Progenitor cell of endocrine pancreas (in vitro differentiated cells): ENCODE data around the gene SENP3. TPM values are rescaled to one million over a fixed set of nuclear protein-coding genes. Genes with fewer than 3 reads are reported as not detected.
A peak's percentile ranks its signal among the peaks of the same experiment; 100 is the strongest.

Source experiments
- DNase-seq: peaks from one replicate; pipeline ENCODE4 v3.0.0; 2021; ENCODE audit warnings: low spot score; ENCODE audit not compliant: unreplicated experiment
- H3K27ac Mint-ChIP-seq: 2 replicates; pipeline ENCODE4 v1.8.0; 2021; ENCODE audit warnings: mild to moderate bottlenecking, moderate library complexity, mixed read lengths
- H3K27me3 Mint-ChIP-seq: 2 replicates; pipeline ENCODE4 v1.8.0; 2021; ENCODE audit warnings: mixed read lengths
- H3K36me3 Mint-ChIP-seq: 2 replicates; pipeline ENCODE4 v1.8.0; 2022; ENCODE audit warnings: mixed read lengths; ENCODE audit not compliant: insufficient read depth
- H3K4me1 Mint-ChIP-seq: 2 replicates; pipeline ENCODE4 v1.8.0; 2021; ENCODE audit warnings: low read depth, mixed read lengths
- H3K4me3 Mint-ChIP-seq: 2 replicates; pipeline ENCODE4 v1.8.0; 2021; ENCODE audit warnings: low read depth, mild to moderate bottlenecking, moderate library complexity, mixed read lengths
- H3K9me3 Mint-ChIP-seq: 2 replicates; pipeline ENCODE4 v1.8.0; 2021; ENCODE audit warnings: low read depth, mixed read lengths
- CTCF ChIP-seq: fragments of 200-600 bp; sonication (generic); IDR thresholded peaks from one replicate; pipeline ENCODE4 v1.5.0; 2021; ENCODE audit warnings: antibody characterized with exemption, mild to moderate bottlenecking; ENCODE audit not compliant: unreplicated experiment
- total RNA-seq: library from RNA; stranded (reverse); gene quantifications from 2 replicates; pipeline ENCODE4 v1.2.1, GENCODE V29; 2021

SENP3 gene
- total RNA-seq, 1 donor from 2014 or later = 62.5 TPM

- no peaks in the 10 kb centered on the region for H3K9me3 Mint-ChIP-seq
- DNase-seq = no peak
- peaks cover 25% of the 10 kb centered on the region for H3K4me1 Mint-ChIP-seq
- no peaks in the 10 kb centered on the region for H3K27me3 Mint-ChIP-seq
- TF ChIP-seq CTCF = no peak
- H3K4me3 Mint-ChIP-seq = peak overlapping the region; percentile 71
- peaks cover 1% of the 10 kb centered on the region for H3K36me3 Mint-ChIP-seq
- peak overlapping the region; percentile 5 for H3K27ac Mint-ChIP-seq
These were observed 11.4 kb upstream of the SENP3 start for GRCh38 chr17:7550344-7550743.

GRCh38 chr17:7551396-7551795 lies 10.3 kb upstream of the SENP3 start:
- Mint-ChIP-seq H3K4me3 (no peak overlapping the region), H3K9me3 (no peaks in the 10 kb centered on the region), H3K36me3 (peaks cover 1% of the 10 kb centered on the region), H3K27ac (no peak overlapping the region), H3K27me3 (no peaks in the 10 kb centered on the region), H3K4me1 (peaks cover 29% of the 10 kb centered on the region)
- TF ChIP-seq CTCF = no peak
- no peak for DNase-seq

GRCh38 chr17:7552621-7553051 lies 9.1 kb upstream of the SENP3 start:
- no peaks in the 10 kb centered on the region for H3K27me3 Mint-ChIP-seq
- TF ChIP-seq CTCF = no peak
- H3K4me3 Mint-ChIP-seq = no peak overlapping the region
- no peaks in the 10 kb centered on the region for H3K9me3 Mint-ChIP-seq
- H3K27ac Mint-ChIP-seq = no peak overlapping the region
- DNase-seq = no peak
- H3K36me3 Mint-ChIP-seq = peaks cover 1% of the 10 kb centered on the region
- peaks cover 29% of the 10 kb centered on the region for H3K4me1 Mint-ChIP-seq

- Mint-ChIP-seq H3K4me3 (no peak overlapping the region), H3K9me3 (no peaks in the 10 kb centered on the region), H3K27me3 (no peaks in the 10 kb centered on the region), H3K4me1 (peaks cover 31% of the 10 kb centered on the region), H3K36me3 (peaks cover 1% of the 10 kb centered on the region), H3K27ac (no peak overlapping the region)
- no peak for TF ChIP-seq CTCF
- DNase-seq = no peak
These were observed 8.4 kb upstream of the SENP3 start for GRCh38 chr17:7553356-7553755.

DNA sequence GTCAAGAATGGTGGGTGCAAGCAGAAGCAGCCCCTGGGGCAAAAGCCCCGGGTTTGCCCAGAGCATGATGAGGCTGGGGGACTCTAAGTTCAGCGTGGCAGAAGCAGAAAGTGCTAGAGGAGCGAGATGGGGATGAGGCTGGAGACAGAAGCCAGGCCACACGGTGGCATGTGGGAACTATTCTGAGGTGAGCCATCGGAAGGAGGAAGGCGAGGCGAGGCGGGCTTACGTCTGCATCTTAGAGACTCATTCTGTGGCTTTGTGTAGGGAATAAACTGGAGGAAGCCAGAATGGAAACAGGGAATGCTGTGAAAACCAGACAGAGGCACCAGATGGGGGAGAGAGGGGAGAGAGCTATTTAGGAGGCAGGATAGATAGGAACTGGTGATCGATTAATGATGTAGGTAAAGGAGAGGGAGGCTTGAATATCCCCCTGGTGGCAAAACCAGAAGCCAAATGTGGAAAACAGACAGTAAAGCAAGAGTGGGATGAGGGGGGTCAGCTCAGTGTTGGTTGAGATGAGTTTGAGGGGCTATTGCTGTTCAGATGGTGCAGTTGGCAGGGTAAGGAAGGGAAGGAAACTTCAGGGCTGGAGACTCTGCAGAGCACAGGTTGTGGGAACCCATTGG lies 6.3 kb upstream of the SENP3 start:
- Mint-ChIP-seq H3K36me3 (peaks cover 1% of the 10 kb centered on the region), H3K4me1 (peaks cover 28% of the 10 kb centered on the region), H3K9me3 (no peaks in the 10 kb centered on the region), H3K4me3 (no peak overlapping the region), H3K27ac (peak overlapping the region; percentile 46), H3K27me3 (no peaks in the 10 kb centered on the region)
- peak; percentile 44 for TF ChIP-seq CTCF
- DNase-seq = no peak
